ENCODE measurements around the gene IL15RA.
"Not testable (repeated sequence)": the region's sequence is repeated elsewhere in the genome, so short reads cannot be mapped to it uniquely, and the experiment has no call there.

GRCh38 chr10:5946419-5946775 lies 30.9 kb downstream of the IL15RA start:
- TF ChIP-seq EZH2, CTCF (IDR thresholded peaks at IDR 0.05): not testable (repeated sequence)

Measured in neural progenitor cell (in vitro differentiated cells).